H9 (cell line): ENCODE results near the gene KCNK10. TPM values are rescaled to one million over a fixed set of nuclear protein-coding genes. Genes with fewer than 3 reads are reported as not detected.

Experiments
- DNase-seq: peaks from one replicate; pipeline ENCODE4 v3.0.0-alpha.2; 2017
- H2AFZ ChIP-seq: one replicate; pipeline ENCODE4 v1.6.1; 2013; ENCODE audit warnings: mild to moderate bottlenecking, low read length, control low read depth, moderate library complexity
- H2AK5ac ChIP-seq: 2 replicates; pipeline ENCODE4 v1.6.1; 2013; ENCODE audit warnings: low read length, control low read depth, mixed read lengths; ENCODE audit not compliant: insufficient read length
- H2BK120ac ChIP-seq: one replicate; pipeline ENCODE4 v1.6.1; 2013; ENCODE audit warnings: low read depth, mild to moderate bottlenecking, low read length, control low read depth, inconsistent platforms; ENCODE audit not compliant: poor library complexity, severe bottlenecking
- H2BK12ac ChIP-seq: 2 replicates; pipeline ENCODE4 v1.6.1; 2013; ENCODE audit warnings: low read length, control low read depth, mixed read lengths, low read depth; ENCODE audit not compliant: insufficient read length
- H2BK15ac ChIP-seq: 2 replicates; pipeline ENCODE4 v1.6.1; 2013; ENCODE audit warnings: low read depth, low read length, control low read depth
- H2BK20ac ChIP-seq: one replicate; pipeline ENCODE4 v1.6.1; 2013; ENCODE audit warnings: low read depth, mild to moderate bottlenecking, low read length, control low read depth, inconsistent platforms; ENCODE audit not compliant: poor library complexity, severe bottlenecking
- H2BK5ac ChIP-seq: 2 replicates; pipeline ENCODE4 v1.6.1; 2013; ENCODE audit warnings: low read length, control low read depth, mixed read lengths; ENCODE audit not compliant: insufficient read length
- H3K14ac ChIP-seq: 2 replicates; pipeline ENCODE4 v1.6.1; 2013; ENCODE audit warnings: low read length, control low read depth; ENCODE audit not compliant: insufficient read depth
- H3K18ac ChIP-seq: 2 replicates; pipeline ENCODE4 v1.6.1; 2013; ENCODE audit warnings: low read depth, mild to moderate bottlenecking, mixed read lengths, low read length, control low read depth; ENCODE audit not compliant: insufficient read length
- H3K23ac ChIP-seq: 2 replicates; pipeline ENCODE4 v1.6.1; 2013; ENCODE audit warnings: low read length, control low read depth, mixed read lengths, low read depth; ENCODE audit not compliant: insufficient read length
- H3K23me2 ChIP-seq: 2 replicates; pipeline ENCODE4 v1.6.1; 2013; ENCODE audit warnings: low read depth, mild to moderate bottlenecking, mixed read lengths, low read length, control low read depth; ENCODE audit not compliant: insufficient read length, poor library complexity, severe bottlenecking
- H3K27ac ChIP-seq: 2 replicates; pipeline ENCODE4 v1.5.1; 2013; ENCODE audit warnings: low read length, control low read depth, mixed read lengths, low read depth; ENCODE audit not compliant: insufficient read length
- H3K27me3 ChIP-seq: 2 replicates; pipeline ENCODE4 v1.6.1; 2013; ENCODE audit warnings: low read length, control low read depth, inconsistent platforms; ENCODE audit not compliant: insufficient read depth
- H3K4ac ChIP-seq: 2 replicates; pipeline ENCODE4 v1.6.1; 2013; ENCODE audit warnings: low read depth, mild to moderate bottlenecking, control low read depth, inconsistent platforms, low read length, moderate library complexity
- H3K4me1 ChIP-seq: 2 replicates; pipeline ENCODE4 v1.6.1; 2013; ENCODE audit warnings: low read length, control low read depth, inconsistent platforms; ENCODE audit not compliant: insufficient read depth
- H3K4me2 ChIP-seq: 2 replicates; pipeline ENCODE4 v1.6.1; 2013; ENCODE audit warnings: low read length, control low read depth, mixed read lengths; ENCODE audit not compliant: insufficient read length, insufficient read depth
- H3K56ac ChIP-seq: 2 replicates; pipeline ENCODE4 v1.6.1; 2013; ENCODE audit warnings: low read depth, mild to moderate bottlenecking, mixed read lengths, low read length, control low read depth; ENCODE audit not compliant: insufficient read length
- H3K79me1 ChIP-seq: 2 replicates; pipeline ENCODE4 v1.6.1; 2013; ENCODE audit warnings: low read depth, mild to moderate bottlenecking, moderate library complexity, low read length, control low read depth, inconsistent platforms; ENCODE audit not compliant: insufficient read depth, poor library complexity, severe bottlenecking
- H3K79me2 ChIP-seq: 2 replicates; pipeline ENCODE4 v1.6.1; 2013; ENCODE audit warnings: low read length, control low read depth, inconsistent platforms; ENCODE audit not compliant: insufficient read depth
- H3K9ac ChIP-seq: 2 replicates; pipeline ENCODE4 v1.6.1; 2013; ENCODE audit warnings: low read length, control low read depth, mixed read lengths; ENCODE audit not compliant: insufficient read length; ENCODE audit errors: extremely low read depth
- H3K9me3 ChIP-seq: one replicate; pipeline ENCODE4 v1.6.1; 2013; ENCODE audit warnings: low read depth, low read length, inconsistent platforms; ENCODE audit not compliant: control insufficient read depth
- H3T11ph ChIP-seq: one replicate; pipeline ENCODE4 v1.6.1; 2013; ENCODE audit warnings: mild to moderate bottlenecking, low read length, control low read depth, inconsistent platforms
- H4K20me1 ChIP-seq: one replicate; pipeline ENCODE4 v1.6.1; 2013; ENCODE audit not compliant: control insufficient read depth, insufficient read length, insufficient read depth
- H4K5ac ChIP-seq: 2 replicates; pipeline ENCODE4 v1.6.1; 2013; ENCODE audit warnings: low read depth, mild to moderate bottlenecking, mixed read lengths, low read length, control low read depth; ENCODE audit not compliant: insufficient read length
- H4K8ac ChIP-seq: replicated peaks from 2 replicates; pipeline ENCODE4 v1.6.1; 2013; ENCODE audit warnings: low read length, control low read depth, mixed read lengths, low read depth; ENCODE audit not compliant: insufficient read length
- H4K91ac ChIP-seq: 2 replicates; pipeline ENCODE4 v1.6.1; 2013; ENCODE audit warnings: low read depth, mild to moderate bottlenecking, moderate library complexity, mixed read lengths, low read length, control low read depth; ENCODE audit not compliant: insufficient read length
- H3K27ac Mint-ChIP-seq, 3 experiments: 2 replicates in 2 of 3; 3 replicates in 1 of 3; pipeline ENCODE4 v1.8.0; 2020 to 2021; ENCODE audit warnings: mixed read lengths in 3 of 3, mild to moderate bottlenecking in 1 of 3, moderate library complexity in 1 of 3
- H3K27me3 Mint-ChIP-seq: 2 replicates; pipeline ENCODE4 v1.8.0; 2021; ENCODE audit warnings: low read depth, mild to moderate bottlenecking, moderate library complexity, mixed read lengths
- H3K36me3 Mint-ChIP-seq, 3 experiments: 2 replicates in 2 of 3; 3 replicates in 1 of 3; pipeline ENCODE4 v1.8.0; 2020 to 2021; ENCODE audit warnings: low read depth in 3 of 3, mixed read lengths in 3 of 3; ENCODE audit not compliant: insufficient read depth in 1 of 3
- H3K4me1 Mint-ChIP-seq, 2 experiments: 2 replicates each; pipeline ENCODE4 v1.8.0; 2020; ENCODE audit warnings: mixed read lengths in 2 of 2
- H3K4me3 Mint-ChIP-seq, 2 experiments: 2 replicates in 1 of 2; 3 replicates in 1 of 2; pipeline ENCODE4 v1.8.0; 2020 to 2021; ENCODE audit warnings: mild to moderate bottlenecking in 2 of 2, mixed read lengths in 2 of 2, moderate library complexity in 1 of 2
- H3K9me3 Mint-ChIP-seq, 2 experiments: 2 replicates in 1 of 2; 3 replicates in 1 of 2; pipeline ENCODE4 v1.8.0; 2020; ENCODE audit warnings: mild to moderate bottlenecking in 2 of 2, mixed read lengths in 2 of 2, moderate library complexity in 1 of 2
- WGBS: extraction: QIAGEN DNeasy Blood & Tissue Kit; methylation state at CpG from one replicate; pipeline ENCODE4 v1.1.7; 2013; ENCODE audit warnings: missing lambda C conversion rate, low lambda C conversion rate, mixed read lengths; ENCODE audit not compliant: insufficient read length; ENCODE audit errors: extremely low coverage; 5-methylcytosine and 5-hydroxymethylcytosine counted together
- total RNA-seq: library from RNA; stranded (reverse); gene quantifications from 2 replicates; pipeline ENCODE4 v1.2.1, GENCODE V29; 2021
- TF ChIP-seq, protein P1 (sequence below): fragments of 200-600 bp; sonication (generic); conservative IDR thresholded peaks from 3 replicates; pipeline ENCODE4 v1.8.0; 2021; ENCODE audit warnings: antibody characterized with exemption, mild to moderate bottlenecking

Gene KCNK10
- total RNA-seq, 1 experiment from 2014 or later, result 0.33 TPM

DNA sequence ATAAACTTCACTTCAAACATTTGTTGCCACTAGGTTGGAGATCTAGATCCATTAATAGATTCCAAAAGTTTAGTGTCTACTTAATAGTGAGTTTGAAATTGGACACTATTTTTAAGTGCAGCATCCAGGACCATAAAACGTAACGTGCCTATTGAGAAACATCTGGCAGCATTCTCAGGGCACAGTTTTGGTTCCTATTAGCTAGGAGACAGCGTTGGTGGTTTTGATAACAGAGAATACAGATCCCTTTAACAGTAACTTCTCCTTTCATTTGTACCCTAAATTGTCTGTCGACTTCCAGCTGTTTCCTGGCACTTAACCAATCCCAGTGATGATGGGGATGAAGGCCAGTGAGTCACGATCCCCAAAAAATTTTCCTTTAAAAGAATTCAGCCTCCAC, 25.8 kb downstream of the KCNK10 start:
- Histone ChIP-seq H3K9ac (no peak overlapping the region), H3K79me2 (no peaks in the 10 kb centered on the region), H3K14ac (no peak overlapping the region), H3K18ac (no peak overlapping the region), H3T11ph (no peak overlapping the region), H4K91ac (no peak overlapping the region), H3K4me2 (no peak overlapping the region), H2BK15ac (no peak overlapping the region), H3K23me2 (no peaks in the 10 kb centered on the region), H3K27me3 (no peaks in the 10 kb centered on the region), H2AFZ (no peak overlapping the region), H3K56ac (no peak overlapping the region), H3K23ac (no peak overlapping the region), H2BK5ac (no peak overlapping the region), H4K5ac (no peak overlapping the region), H3K27ac (no peak overlapping the region), H3K9me3 (no peaks in the 10 kb centered on the region), H2AK5ac (no peak overlapping the region), H4K20me1 (no peaks in the 10 kb centered on the region), H3K4me1 (no peaks in the 10 kb centered on the region), H3K79me1 (no peaks in the 10 kb centered on the region), H4K8ac (no peak overlapping the region), H2BK20ac (no peak overlapping the region), H3K4ac (no peak overlapping the region), H2BK12ac (no peak overlapping the region), H2BK120ac (no peak overlapping the region)
- Mint-ChIP-seq H3K4me3 (no peak overlapping the region), H3K27me3 (peaks cover 3% of the 10 kb centered on the region; the same call in 1 of the 2 replicates), H3K36me3 (no peaks in the 10 kb centered on the region), H3K9me3 (no peaks in the 10 kb centered on the region), H3K27ac (no peak overlapping the region), H3K4me1 (no peaks in the 10 kb centered on the region)
- WGBS, result no CpG with 5 or more reads among the region's 5 CpGs
- DNase-seq, result no peak
- TF ChIP-seq, protein P1, sequence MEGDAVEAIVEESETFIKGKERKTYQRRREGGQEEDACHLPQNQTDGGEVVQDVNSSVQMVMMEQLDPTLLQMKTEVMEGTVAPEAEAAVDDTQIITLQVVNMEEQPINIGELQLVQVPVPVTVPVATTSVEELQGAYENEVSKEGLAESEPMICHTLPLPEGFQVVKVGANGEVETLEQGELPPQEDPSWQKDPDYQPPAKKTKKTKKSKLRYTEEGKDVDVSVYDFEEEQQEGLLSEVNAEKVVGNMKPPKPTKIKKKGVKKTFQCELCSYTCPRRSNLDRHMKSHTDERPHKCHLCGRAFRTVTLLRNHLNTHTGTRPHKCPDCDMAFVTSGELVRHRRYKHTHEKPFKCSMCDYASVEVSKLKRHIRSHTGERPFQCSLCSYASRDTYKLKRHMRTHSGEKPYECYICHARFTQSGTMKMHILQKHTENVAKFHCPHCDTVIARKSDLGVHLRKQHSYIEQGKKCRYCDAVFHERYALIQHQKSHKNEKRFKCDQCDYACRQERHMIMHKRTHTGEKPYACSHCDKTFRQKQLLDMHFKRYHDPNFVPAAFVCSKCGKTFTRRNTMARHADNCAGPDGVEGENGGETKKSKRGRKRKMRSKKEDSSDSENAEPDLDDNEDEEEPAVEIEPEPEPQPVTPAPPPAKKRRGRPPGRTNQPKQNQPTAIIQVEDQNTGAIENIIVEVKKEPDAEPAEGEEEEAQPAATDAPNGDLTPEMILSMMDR, result no peak
